ENCODE results near the gene EVPL.

EVPL gene

GRCh38 chr17:75994802-75995370, 32.2 kb downstream of the EVPL start:
- no peak for DNase-seq (ENCODE audit: low spot score)
- ChIA-PET CTCF (no interaction called here), POLR2A (ENCODE audit: low non-redundant PET) (no interaction called here)
- no peak for TF ChIP-seq CTCF (conservative IDR thresholded peaks at IDR 0.05; ENCODE audit: low read depth)
- peak overlapping the region; percentile 78; the same call in 1 of the 2 replicates for H3K27ac ChIP-seq

GRCh38 chr17:75991396-75991795, 35.7 kb downstream of the EVPL start:
- CTCF ChIA-PET = interaction anchor here (0.6 to 0.7 kb wide), 2 partner anchors 48 to 97 kb away, joined by 3 read pairs; no protein-coding TSS in a partner anchor
- no peak for TF ChIP-seq CTCF (conservative IDR thresholded peaks at IDR 0.05; ENCODE audit: low read depth)
- POLR2A ChIA-PET (ENCODE audit: low non-redundant PET) = interaction anchor here (0.7 kb wide), 1 partner anchor 10 kb away, joined by 12 read pairs; no protein-coding TSS in a partner anchor
- DNase-seq (ENCODE audit: low spot score) = no peak
- no peak overlapping the region for H3K27ac ChIP-seq

- ChIA-PET CTCF (no interaction called here), POLR2A (ENCODE audit: low non-redundant PET) (no interaction called here)
- H3K27ac ChIP-seq = peak overlapping the region; percentile 31
- no peak for TF ChIP-seq CTCF (conservative IDR thresholded peaks at IDR 0.05; ENCODE audit: low read depth)
- no peak for DNase-seq (ENCODE audit: low spot score)
Observed at GRCh38 chr17:75987041-75987440, 40.1 kb downstream of the EVPL start.

GRCh38 chr17:75985986-75986385, 41.1 kb downstream of the EVPL start:
- no peak for TF ChIP-seq CTCF (conservative IDR thresholded peaks at IDR 0.05; ENCODE audit: low read depth)
- ChIA-PET POLR2A (ENCODE audit: low non-redundant PET) (no interaction called here), CTCF (no interaction called here)
- H3K27ac ChIP-seq = no peak overlapping the region
- no peak for DNase-seq (ENCODE audit: low spot score)

GRCh38 chr17:75983501-75984181, 43.5 kb downstream of the EVPL start:
- CTCF ChIA-PET = interaction anchor here (0.6 kb wide), 1 partner anchor 78 kb away, joined by 3 read pairs; no protein-coding TSS in a partner anchor
- DNase-seq (ENCODE audit: low spot score) = no peak
- no peak for TF ChIP-seq CTCF (conservative IDR thresholded peaks at IDR 0.05; ENCODE audit: low read depth)
- POLR2A ChIA-PET (ENCODE audit: low non-redundant PET) = no interaction called here
- peak overlapping the region; percentile 39 for H3K27ac ChIP-seq

GRCh38 chr17:75981019-75981615, 46.0 kb downstream of the EVPL start:
- peak overlapping the region; percentile 26; the same call in 1 of the 2 replicates for H3K27ac ChIP-seq

More at GRCh38 chr17:75981019-75981615, 46.0 kb downstream of the EVPL start:
- POLR2A ChIA-PET (ENCODE audit: low non-redundant PET) = interaction anchor here (0.6 kb wide), 2 partner anchors 11 to 79 kb away, joined by 3 to 12 read pairs; no protein-coding TSS in a partner anchor
- no peak for DNase-seq (ENCODE audit: low spot score)
- no peak for TF ChIP-seq CTCF (conservative IDR thresholded peaks at IDR 0.05; ENCODE audit: low read depth)
- CTCF ChIA-PET = interaction anchor here (0.7 to 1.5 kb wide), 2 partner anchors 21 to 54 kb away, joined by 3 read pairs; no protein-coding TSS in a partner anchor
